ENCODE data around the gene GDI1. TPM values are rescaled to one million over a fixed set of nuclear protein-coding genes. Genes with fewer than 3 reads are reported as not detected.
A peak's percentile ranks its signal among the peaks of the same experiment; 100 is the strongest.

Gene GDI1
- total and polyA plus RNA-seq, 9 of the 15 experiments (the other 6 are each of a cell fraction or from before 2014, with no cell fraction given), result 0.97 to 82.6 (median 37.5) TPM

- TF ChIP-seq POLR3G (IDR thresholded peaks at IDR 0.05; ENCODE audit: extremely low read depth, insufficient read length, insufficient replicate concordance), result no peak
- TF ChIP-seq POLR2A (conservative IDR thresholded peaks at IDR 0.05), result peak; percentile 48; the same call in 1 of the 2 replicates
- TF ChIP-seq ZNF707 (CRISPR knock-in tag; conservative IDR thresholded peaks at IDR 0.05), result no peak
- TF ChIP-seq ZNF175 (CRISPR knock-in tag; IDR thresholded peaks at IDR 0.05; ENCODE audit: low read depth), result no peak
- TF ChIP-seq IRF1 (CRISPR knock-in tag; IDR thresholded peaks at IDR 0.05; ENCODE audit: borderline replicate concordance), result no peak
- no peak for TF ChIP-seq ZC3H11A (IDR thresholded peaks at IDR 0.05; ENCODE audit: low read depth, low read length)
- no peak for TF ChIP-seq KLF10 (CRISPR knock-in tag; IDR thresholded peaks at IDR 0.05)
- TF ChIP-seq AFF1 (IDR thresholded peaks at IDR 0.05; ENCODE audit: low read depth in 1 of 2, partially characterized antibody in 2 of 2), result no peak
- no peak for TF ChIP-seq LARP7 (IDR thresholded peaks at IDR 0.05)
- TF ChIP-seq ZNF324 (CRISPR knock-in tag; IDR thresholded peaks at IDR 0.05), result no peak
- no peak for TF ChIP-seq SRF (CRISPR knock-in tag; IDR thresholded peaks at IDR 0.05)
- 0 out of 2 replicates have a peak, but pooled peaks have one; percentile 27 for TF ChIP-seq SIN3B (IDR thresholded peaks at IDR 0.05; ENCODE audit: low read depth)
- no peak for TF ChIP-seq TAF7 (tag; IDR thresholded peaks at IDR 0.05)
- TF ChIP-seq LCOR (CRISPR knock-in tag; IDR thresholded peaks at IDR 0.05), result no peak
- no peak for TF ChIP-seq ZNF134 (CRISPR knock-in tag; conservative IDR thresholded peaks at IDR 0.05)
- TF ChIP-seq RNF2 (IDR thresholded peaks at IDR 0.05), result no peak
- no peak for TF ChIP-seq E2F3 (CRISPR knock-in tag; IDR thresholded peaks at IDR 0.05)
- TF ChIP-seq BCOR (IDR thresholded peaks at IDR 0.05), result no peak
- no peak for TF ChIP-seq IRF2 (CRISPR knock-in tag; IDR thresholded peaks at IDR 0.05)
Observed at GRCh38 chrX:154486396-154487207, 49.6 kb downstream of the GDI1 start, which contains the start of gene UBL4A (continued).
